HPDE6-E6E7 (cell line): Measurements from ENCODE around the gene ZNF622.
"Not testable (repeated sequence)": the region's sequence is repeated elsewhere in the genome, so short reads cannot be mapped to it uniquely, and the experiment has no call there.

Experiments used
- DNase-seq: peaks from one replicate; pipeline ENCODE4 v3.0.0; 2011; ENCODE audit warnings: missing footprints; ENCODE audit errors: extremely low spot score

The ZNF622 gene

GRCh38 chr5:16480821-16481538, 15.4 kb upstream of the ZNF622 start:
- no peak for DNase-seq

GRCh38 chr5:16480144-16480543, 14.5 kb upstream of the ZNF622 start:
- DNase-seq: no peak

GRCh38 chr5:16477541-16477940, 11.9 kb upstream of the ZNF622 start:
- DNase-seq: no peak

- DNase-seq: not testable (repeated sequence)
Measured at GRCh38 chr5:16476417-16476816, 10.8 kb upstream of the ZNF622 start.

GRCh38 chr5:16471387-16471786, 5.8 kb upstream of the ZNF622 start:
- DNase-seq: no peak

GRCh38 chr5:16467363-16468219, 2.0 kb upstream of the ZNF622 start:
- peak; percentile 49 for DNase-seq

GRCh38 chr5:16464664-16465543, 696 bp downstream of the ZNF622 start:
- DNase-seq: no peak

- DNase-seq: no peak
Measured at GRCh38 chr5:16464231-16464630, 1.4 kb downstream of the ZNF622 start.

GRCh38 chr5:16461782-16462181, 3.8 kb downstream of the ZNF622 start:
- no peak for DNase-seq

- no peak for DNase-seq
Measured at GRCh38 chr5:16461026-16461425, 4.6 kb downstream of the ZNF622 start.

- DNase-seq: no peak
Measured at GRCh38 chr5:16459451-16459850, 6.1 kb downstream of the ZNF622 start.

- no peak for DNase-seq
Measured at GRCh38 chr5:16457853-16458252, 7.7 kb downstream of the ZNF622 start.

- no peak for DNase-seq
Measured at GRCh38 chr5:16457451-16457850, 8.1 kb downstream of the ZNF622 start.

- DNase-seq: peak; percentile 21
Measured at GRCh38 chr5:16456103-16456832, 9.3 kb downstream of the ZNF622 start.

GRCh38 chr5:16455668-16456067, 9.9 kb downstream of the ZNF622 start:
- no peak for DNase-seq

- no peak for DNase-seq
Measured at GRCh38 chr5:16454686-16455085, 10.9 kb downstream of the ZNF622 start.

- DNase-seq: no peak
Measured at GRCh38 chr5:16453609-16454008, 12.0 kb downstream of the ZNF622 start.

- no peak for DNase-seq
Measured at GRCh38 chr5:16450163-16450562, 15.4 kb downstream of the ZNF622 start.

- DNase-seq: no peak
Measured at GRCh38 chr5:16446993-16447392, 18.6 kb downstream of the ZNF622 start.

GRCh38 chr5:16437977-16438376, 27.6 kb downstream of the ZNF622 start:
- DNase-seq: no peak

GRCh38 chr5:16436065-16436682, 29.4 kb downstream of the ZNF622 start:
- DNase-seq: not testable (repeated sequence)
